Neural progenitor cell (in vitro differentiated cells): ENCODE results near the gene KLHDC7B. TPM values are rescaled to one million over a fixed set of nuclear protein-coding genes. Genes with fewer than 3 reads are reported as not detected.
"Not testable (repeated sequence)": the region's sequence is repeated elsewhere in the genome, so short reads cannot be mapped to it uniquely, and the experiment has no call there.

ENCODE experiments used
- DNase-seq: peaks from one replicate; pipeline ENCODE4 v3.0.0-alpha.2; 2016; ENCODE audit warnings: low spot score
- H2AFZ ChIP-seq: fragments of 200-600 bp; sonication (generic); replicated peaks from 2 replicates; pipeline ENCODE4 v1.6.1; 2016; ENCODE audit warnings: antibody characterized with exemption
- H3F3A ChIP-seq: fragments of 200-600 bp; sonication (generic); 2 replicates; pipeline ENCODE4 v1.6.1; 2016; ENCODE audit warnings: antibody characterized with exemption, low read depth
- H3K27ac ChIP-seq: fragments of 200-600 bp; sonication (generic); 2 replicates; pipeline ENCODE4 v1.5.1; 2016; ENCODE audit warnings: mild to moderate bottlenecking
- H3K27me3 ChIP-seq: fragments of 200-600 bp; sonication (generic); 2 replicates; pipeline ENCODE4 v1.6.1; 2016; ENCODE audit warnings: mild to moderate bottlenecking, moderate library complexity
- H3K36me3 ChIP-seq: fragments of 200-600 bp; sonication (generic); 2 replicates; pipeline ENCODE4 v1.5.1; 2016
- H3K4me1 ChIP-seq: fragments of 200-600 bp; sonication (generic); 2 replicates; pipeline ENCODE4 v1.6.1; 2016; ENCODE audit warnings: mixed run types
- H3K4me2 ChIP-seq: fragments of 200-600 bp; sonication (generic); 2 replicates; pipeline ENCODE4 v1.6.1; 2016
- H3K4me3 ChIP-seq: fragments of 200-600 bp; sonication (generic); 2 replicates; pipeline ENCODE4 v1.5.1; 2016
- H3K79me2 ChIP-seq: fragments of 200-600 bp; sonication (generic); 2 replicates; pipeline ENCODE4 v1.6.1; 2016; ENCODE audit warnings: low read depth
- H3K9ac ChIP-seq: fragments of 200-600 bp; sonication (generic); 2 replicates; pipeline ENCODE4 v1.6.1; 2016
- H3K9me3 ChIP-seq: fragments of 200-600 bp; sonication (generic); 2 replicates; pipeline ENCODE4 v1.5.1; 2016; ENCODE audit warnings: low read depth
- H4K20me1 ChIP-seq: fragments of 200-600 bp; sonication (generic); 2 replicates; pipeline ENCODE4 v1.6.1; 2016; ENCODE audit warnings: low read depth
- H3K27ac Mint-ChIP-seq: 3 replicates; pipeline ENCODE4 v1.8.0; 2021; ENCODE audit warnings: mixed read lengths
- H3K27me3 Mint-ChIP-seq: 2 replicates; pipeline ENCODE4 v1.8.0; 2022; ENCODE audit warnings: low read depth, mild to moderate bottlenecking, inconsistent platforms, moderate library complexity, mixed read lengths; ENCODE audit not compliant: insufficient read depth
- H3K36me3 Mint-ChIP-seq: 3 replicates; pipeline ENCODE4 v1.8.0; 2021; ENCODE audit warnings: mixed read lengths
- H3K4me1 Mint-ChIP-seq: 3 replicates; pipeline ENCODE4 v1.8.0; 2021; ENCODE audit warnings: mixed read lengths
- H3K4me3 Mint-ChIP-seq: 3 replicates; pipeline ENCODE4 v1.8.0; 2021; ENCODE audit warnings: mild to moderate bottlenecking, moderate library complexity, mixed read lengths
- H3K9me3 Mint-ChIP-seq: 3 replicates; pipeline ENCODE4 v1.8.0; 2020; ENCODE audit warnings: mixed read lengths
- EZH2 ChIP-seq: fragments of 200-600 bp; sonication (generic); IDR thresholded peaks from 2 replicates; pipeline ENCODE4 v1.6.1; 2017; ENCODE audit warnings: antibody characterized with exemption, mild to moderate bottlenecking, moderate library complexity
- EZH2phosphoT487 ChIP-seq: fragments of 200-600 bp; sonication (generic); IDR thresholded peaks from 2 replicates; pipeline ENCODE4 v1.6.1; 2017; ENCODE audit warnings: antibody characterized with exemption
- total RNA-seq: library from RNA; depleted of rRNA; stranded (reverse); fragments of >200 nt; gene quantifications from 2 replicates; pipeline ENCODE4 v1.2.3, GENCODE V29; 2015; ENCODE audit warnings: low replicate concordance
- TF ChIP-seq, protein P1 (sequence below): fragments of 200-600 bp; sonication (generic); IDR thresholded peaks from 2 replicates; pipeline ENCODE4 v1.5.1; 2017; ENCODE audit warnings: antibody characterized with exemption, mild to moderate bottlenecking

KLHDC7B gene
- total RNA-seq, 1 donor from 2014 or later, result not detected

DNA sequence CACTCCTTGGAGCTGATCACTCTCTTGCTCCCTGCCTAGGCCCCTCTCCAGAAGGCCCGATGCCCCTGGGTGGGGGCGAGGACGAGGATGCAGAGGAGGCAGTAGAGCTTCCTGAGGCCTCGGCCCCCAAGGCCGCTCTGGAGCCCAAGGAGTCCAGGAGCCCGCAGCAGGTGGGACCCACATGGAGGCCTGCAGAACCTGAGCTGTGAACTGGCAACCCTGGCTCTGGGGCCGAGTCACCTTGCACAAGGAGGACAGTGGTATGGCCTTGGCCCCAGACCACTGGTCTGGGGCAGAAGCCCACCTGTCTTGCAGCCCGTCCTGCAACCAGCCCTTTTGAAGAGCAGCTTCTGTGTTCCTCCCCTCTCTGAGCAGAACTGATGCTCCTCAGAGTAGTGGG, 26.5 kb upstream of the KLHDC7B start:
- H2AFZ ChIP-seq, result no peak overlapping the region
- H3K27me3 ChIP-seq, result no peaks in the 10 kb centered on the region
- no peak overlapping the region for H3K9ac ChIP-seq
- Mint-ChIP-seq H3K9me3 (no peaks in the 10 kb centered on the region), H3K27me3 (peaks cover 6% of the 10 kb centered on the region), H3K4me1 (no peaks in the 10 kb centered on the region), H3K4me3 (no peak overlapping the region), H3K36me3 (peaks cover 18% of the 10 kb centered on the region), H3K27ac (no peak overlapping the region)
- no peak overlapping the region for H3K27ac ChIP-seq
- H3K36me3 ChIP-seq, result no peaks in the 10 kb centered on the region
- no peak for DNase-seq
- no peak for TF ChIP-seq EZH2phosphoT487
- no peak for TF ChIP-seq EZH2
- TF ChIP-seq, protein P1, sequence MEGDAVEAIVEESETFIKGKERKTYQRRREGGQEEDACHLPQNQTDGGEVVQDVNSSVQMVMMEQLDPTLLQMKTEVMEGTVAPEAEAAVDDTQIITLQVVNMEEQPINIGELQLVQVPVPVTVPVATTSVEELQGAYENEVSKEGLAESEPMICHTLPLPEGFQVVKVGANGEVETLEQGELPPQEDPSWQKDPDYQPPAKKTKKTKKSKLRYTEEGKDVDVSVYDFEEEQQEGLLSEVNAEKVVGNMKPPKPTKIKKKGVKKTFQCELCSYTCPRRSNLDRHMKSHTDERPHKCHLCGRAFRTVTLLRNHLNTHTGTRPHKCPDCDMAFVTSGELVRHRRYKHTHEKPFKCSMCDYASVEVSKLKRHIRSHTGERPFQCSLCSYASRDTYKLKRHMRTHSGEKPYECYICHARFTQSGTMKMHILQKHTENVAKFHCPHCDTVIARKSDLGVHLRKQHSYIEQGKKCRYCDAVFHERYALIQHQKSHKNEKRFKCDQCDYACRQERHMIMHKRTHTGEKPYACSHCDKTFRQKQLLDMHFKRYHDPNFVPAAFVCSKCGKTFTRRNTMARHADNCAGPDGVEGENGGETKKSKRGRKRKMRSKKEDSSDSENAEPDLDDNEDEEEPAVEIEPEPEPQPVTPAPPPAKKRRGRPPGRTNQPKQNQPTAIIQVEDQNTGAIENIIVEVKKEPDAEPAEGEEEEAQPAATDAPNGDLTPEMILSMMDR, result no peak
- peaks cover 6% of the 10 kb centered on the region for H4K20me1 ChIP-seq
- no peaks in the 10 kb centered on the region for H3K9me3 ChIP-seq
- peaks cover 1% of the 10 kb centered on the region for H3F3A ChIP-seq
- H3K4me3 ChIP-seq, result no peak overlapping the region
- no peaks in the 10 kb centered on the region for H3K4me1 ChIP-seq
- H3K4me2 ChIP-seq, result no peak overlapping the region
- peaks cover 28% of the 10 kb centered on the region for H3K79me2 ChIP-seq

DNA sequence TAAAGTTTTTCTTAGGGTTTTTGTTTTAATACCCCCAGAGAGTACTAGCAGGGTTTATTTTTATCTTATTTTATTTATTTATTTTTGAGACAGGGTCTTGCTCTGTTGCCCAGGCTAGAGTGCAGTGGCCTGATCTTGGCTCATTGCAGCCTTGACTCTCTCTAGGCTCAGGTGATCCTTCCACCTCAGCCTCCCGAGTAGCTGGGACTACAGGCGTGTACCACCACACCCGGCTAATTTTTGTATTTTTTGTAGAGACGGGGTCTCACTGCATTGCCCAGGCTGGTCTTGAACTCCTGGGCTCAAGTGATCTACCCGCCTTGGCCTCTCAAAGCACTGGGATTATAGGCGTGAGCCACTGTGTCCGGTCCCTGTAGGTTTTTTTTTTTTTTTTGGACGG, 25.5 kb upstream of the KLHDC7B start:
- H3K9me3 ChIP-seq, H3K27me3 ChIP-seq, DNase-seq, H3K4me2 ChIP-seq, H3K36me3 ChIP-seq, H3K4me3 ChIP-seq, H3K4me1 ChIP-seq, H3K9ac ChIP-seq, H3F3A ChIP-seq, H2AFZ ChIP-seq, H3K27ac ChIP-seq, H3K9me3 Mint-ChIP-seq, H3K27ac Mint-ChIP-seq, H3K4me3 Mint-ChIP-seq, H3K4me1 Mint-ChIP-seq: not testable (repeated sequence)
- H4K20me1 ChIP-seq, result peaks cover 15% of the 10 kb centered on the region
- peaks cover 15% of the 10 kb centered on the region for H3K36me3 Mint-ChIP-seq
- peaks cover 27% of the 10 kb centered on the region for H3K79me2 ChIP-seq
- H3K27me3 Mint-ChIP-seq, result peaks cover 10% of the 10 kb centered on the region

DNA sequence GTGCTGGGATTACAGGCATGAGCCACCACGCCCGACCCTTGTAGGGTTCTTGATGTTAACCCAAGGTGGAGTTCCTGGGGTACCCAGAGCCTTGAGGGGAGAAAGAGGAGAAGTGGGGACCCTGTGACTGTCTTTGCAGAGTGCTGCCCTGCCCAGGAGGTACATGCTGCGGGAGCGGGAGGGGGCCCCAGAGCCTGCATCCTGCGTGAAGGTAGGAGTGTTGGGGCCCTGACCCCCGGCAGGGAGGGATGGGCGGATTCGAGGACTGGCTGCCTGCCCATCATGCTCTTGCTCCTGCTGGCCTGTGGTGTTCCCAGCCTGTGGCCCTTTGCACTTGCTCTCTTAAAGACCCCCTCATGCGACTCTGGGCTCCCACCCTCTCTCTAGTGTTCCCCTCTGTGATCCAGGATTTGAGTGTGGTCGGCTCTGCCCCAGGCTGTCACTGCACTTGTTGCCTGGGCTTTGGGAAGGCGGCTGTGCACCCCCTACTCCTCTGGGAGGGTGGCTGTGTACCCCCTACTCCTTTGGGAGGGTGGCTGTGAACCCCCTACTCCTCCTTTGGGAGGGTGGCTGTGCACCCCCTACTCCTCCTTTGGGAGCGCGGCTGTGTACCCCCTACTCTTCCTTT, 24.8 kb upstream of the KLHDC7B start:
- peaks cover 11% of the 10 kb centered on the region for H3K36me3 Mint-ChIP-seq

GRCh38 chr22:50521710-50522109, 24.0 kb upstream of the KLHDC7B start:
- H2AFZ ChIP-seq, result no peak overlapping the region
- peaks cover 9% of the 10 kb centered on the region for H3K27me3 Mint-ChIP-seq
- peaks cover 18% of the 10 kb centered on the region for H3F3A ChIP-seq
- no peak overlapping the region for H3K4me2 ChIP-seq
- DNase-seq, result no peak
- H3K4me1 Mint-ChIP-seq, result peaks cover 6% of the 10 kb centered on the region
- TF ChIP-seq, protein P1, result no peak
- no peaks in the 10 kb centered on the region for H3K36me3 ChIP-seq
- no peak overlapping the region for H3K9ac ChIP-seq
- H3K27me3 ChIP-seq, result peaks cover 6% of the 10 kb centered on the region
- H3K9me3 ChIP-seq, result no peaks in the 10 kb centered on the region
- peaks cover 10% of the 10 kb centered on the region for H3K36me3 Mint-ChIP-seq
- H3K4me3 Mint-ChIP-seq, result no peak overlapping the region
- H3K9me3 Mint-ChIP-seq, result no peaks in the 10 kb centered on the region
- peaks cover 5% of the 10 kb centered on the region for H3K4me1 ChIP-seq
- no peak overlapping the region for H3K27ac Mint-ChIP-seq
- H4K20me1 ChIP-seq, result peaks cover 22% of the 10 kb centered on the region
- peaks cover 15% of the 10 kb centered on the region for H3K79me2 ChIP-seq
- no peak overlapping the region for H3K27ac ChIP-seq
- H3K4me3 ChIP-seq, result no peak overlapping the region

More for the DNA sequence above, 24.8 kb upstream of the KLHDC7B start:
- no peak overlapping the region for H3K4me3 ChIP-seq
- H3K36me3 ChIP-seq, result no peaks in the 10 kb centered on the region
- H3K27ac Mint-ChIP-seq, result no peak overlapping the region
- peaks cover 16% of the 10 kb centered on the region for H4K20me1 ChIP-seq
- no peaks in the 10 kb centered on the region for H3K27me3 ChIP-seq
- H2AFZ ChIP-seq, result no peak overlapping the region
- H3K4me1 ChIP-seq, result no peaks in the 10 kb centered on the region
- peaks cover 10% of the 10 kb centered on the region for H3F3A ChIP-seq
- H3K79me2 ChIP-seq, result peaks cover 22% of the 10 kb centered on the region
- H3K4me1 Mint-ChIP-seq, result peaks cover 6% of the 10 kb centered on the region
- peaks cover 8% of the 10 kb centered on the region for H3K27me3 Mint-ChIP-seq
- H3K9ac ChIP-seq, result no peak overlapping the region
- no peak overlapping the region for H3K4me3 Mint-ChIP-seq
- no peak for TF ChIP-seq EZH2
- TF ChIP-seq EZH2phosphoT487, result no peak
- TF ChIP-seq, protein P1, result no peak
- H3K27ac ChIP-seq, result no peak overlapping the region
- DNase-seq, result no peak
- H3K9me3 ChIP-seq, result no peaks in the 10 kb centered on the region
- no peak overlapping the region for H3K4me2 ChIP-seq
- H3K9me3 Mint-ChIP-seq, result no peaks in the 10 kb centered on the region
